RWPE1 (cell line): ENCODE results near the gene ASIC2.

Experiments used
- CTCF ChIA-PET: fragments of 350-600 bp; sonication (Branson Sonifier 250); formaldehyde crosslinking; extraction: SDS; loops from one replicate; lab custom pipeline; 2021; lab: Yijun Ruan, JAX
- POLR2A ChIA-PET: fragments of 400-600 bp; formaldehyde crosslinking; extraction: SDS; loops from one replicate; lab custom pipeline; 2020; ENCODE audit warnings: antibody characterized with exemption; ENCODE audit not compliant: low non-redundant PET; lab: Yijun Ruan, JAX
- DNase-seq: peaks from one replicate; pipeline ENCODE4 v3.0.0; 2012; ENCODE audit warnings: low spot score
- H3K27ac ChIP-seq: fragments of 450-650 bp; 2 replicates; pipeline ENCODE4 v1.5.1; 2017
- CTCF ChIP-seq: fragments of 450-650 bp; conservative IDR thresholded peaks from 2 replicates; pipeline ENCODE4 v1.5.1; 2017; ENCODE audit warnings: low read depth, mild to moderate bottlenecking

ASIC2 gene

DNA sequence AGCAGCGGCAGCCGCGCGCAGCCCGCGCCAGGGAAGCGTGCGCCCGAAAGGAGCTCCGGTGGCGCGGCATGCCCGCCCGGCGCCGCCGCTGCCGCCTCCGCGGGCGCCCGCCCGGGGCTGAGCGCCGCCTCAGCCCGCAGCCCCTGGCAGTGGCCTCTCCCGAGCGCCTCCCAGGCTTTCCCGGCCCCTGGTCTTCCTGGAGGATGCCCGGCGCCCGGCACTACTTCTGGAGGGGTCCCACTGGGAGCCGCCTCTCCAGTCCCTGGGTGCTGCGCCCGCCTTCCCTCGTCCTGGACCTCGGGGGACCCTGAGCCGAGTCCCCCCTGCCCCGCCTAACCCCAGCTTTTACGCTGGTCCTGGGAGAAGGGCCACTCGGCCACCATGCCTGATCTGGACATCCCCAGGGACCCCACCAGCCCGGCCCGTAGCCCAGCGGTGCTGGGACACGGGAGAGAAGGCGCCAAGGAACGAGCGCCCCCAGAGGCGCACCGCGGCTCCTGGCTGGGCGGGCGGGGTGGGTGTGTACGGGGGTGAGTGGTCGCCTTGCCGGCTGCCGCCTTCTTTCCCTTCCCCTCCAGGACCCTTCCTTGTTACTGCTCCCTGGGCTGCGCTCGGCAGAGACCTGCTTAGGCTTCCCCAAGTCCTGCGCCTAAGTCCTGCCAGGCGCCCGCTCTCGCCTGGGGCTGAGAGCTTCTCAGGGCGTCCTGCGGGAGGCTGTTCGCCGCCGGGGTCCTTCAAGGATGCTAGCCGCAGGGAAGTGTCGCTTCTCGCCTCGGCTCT lies 704 bp downstream of the ASIC2 start:
- no peak overlapping the region for H3K27ac ChIP-seq
- TF ChIP-seq CTCF = peak; percentile 68
- POLR2A ChIA-PET = no interaction called here
- peak; percentile 6 for DNase-seq
- CTCF ChIA-PET = interaction anchor here (0.6 to 1.2 kb wide), 9 partner anchors 10 to 702 kb away, joined by 3 to 5 read pairs (median 3); no protein-coding TSS in a partner anchor

GRCh38 chr17:33291248-33292200 lies 1.6 kb downstream of the ASIC2 start:
- POLR2A ChIA-PET = no interaction called here
- DNase-seq = peak; percentile 13
- CTCF ChIA-PET = interaction anchor here (0.6 to 0.9 kb wide), 6 partner anchors 18 to 701 kb away, joined by 3 to 5 read pairs (median 4); no protein-coding TSS in a partner anchor
- TF ChIP-seq CTCF = no peak
- H3K27ac ChIP-seq = no peak overlapping the region

- POLR2A ChIA-PET = no interaction called here
- no peak overlapping the region for H3K27ac ChIP-seq
- TF ChIP-seq CTCF = no peak
- DNase-seq = no peak
- CTCF ChIA-PET = interaction anchor here (0.6 kb wide), 2 partner anchors 72 to 382 kb away, joined by 3 to 4 read pairs; no protein-coding TSS in a partner anchor
These were observed 2.8 kb downstream of the ASIC2 start for GRCh38 chr17:33290253-33290652.

GRCh38 chr17:33288954-33289353 lies 4.1 kb downstream of the ASIC2 start:
- no peak overlapping the region for H3K27ac ChIP-seq
- DNase-seq = no peak
- ChIA-PET CTCF (interaction anchor here (0.7 kb wide), 1 partner anchor 1642 kb away, joined by 3 read pairs; no protein-coding TSS in a partner anchor), POLR2A (no interaction called here)
- no peak for TF ChIP-seq CTCF

- TF ChIP-seq CTCF = no peak
- no peak overlapping the region for H3K27ac ChIP-seq
- no peak for DNase-seq
- ChIA-PET CTCF (interaction anchor here (0.6 kb wide), 2 partner anchors 12 to 289 kb away, joined by 4 to 5 read pairs; no protein-coding TSS in a partner anchor), POLR2A (no interaction called here)
These were observed 5.9 kb downstream of the ASIC2 start for GRCh38 chr17:33287096-33287725.
